ENCODE results near the gene RGS10.
"Not testable (repeated sequence)": the region's sequence is repeated elsewhere in the genome, so short reads cannot be mapped to it uniquely, and the experiment has no call there.

Gene RGS10

GRCh38 chr10:119531067-119531466 lies 11.5 kb downstream of the RGS10 start:
- H3K14ac ChIP-seq (ENCODE audit: low read length): no peak overlapping the region
- WGBS, 2 donors (ENCODE audit: extremely low coverage in 2 of 2, insufficient read length in 2 of 2, insufficient replicate concordance in 1 of 2): no CpG with 5 or more reads among the region's 1 CpG

DNA sequence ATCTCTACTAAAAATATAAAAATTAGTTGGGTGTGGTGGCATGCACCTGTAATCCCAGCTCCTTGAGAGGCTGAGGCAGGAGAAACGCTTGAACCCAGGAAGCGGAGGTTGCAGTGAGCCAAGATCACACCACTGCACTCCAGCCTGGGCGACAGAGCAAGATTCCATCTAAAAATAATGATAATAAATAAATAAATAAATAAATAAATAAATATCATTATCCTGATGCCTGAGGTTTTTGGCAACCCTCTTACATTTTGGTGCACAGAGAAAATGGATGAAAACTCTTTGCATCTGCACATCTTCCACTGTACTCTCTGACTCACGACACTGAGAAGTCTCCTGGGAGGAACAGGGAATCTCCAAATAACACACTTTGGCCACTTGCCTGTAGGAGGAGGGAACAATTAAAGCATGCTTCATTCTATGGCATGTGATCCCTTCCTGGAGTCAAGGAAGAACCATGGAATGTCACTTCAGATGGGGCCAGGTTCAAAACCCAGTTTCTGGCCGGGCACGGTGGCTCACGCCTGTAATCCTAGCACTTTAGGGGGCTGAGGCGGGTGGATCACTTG lies 13.8 kb downstream of the RGS10 start:
- not testable (repeated sequence) for H3K9ac ChIP-seq (ENCODE audit: low read depth, low read length, poor library complexity); H3K4ac ChIP-seq (ENCODE audit: low read length); H2BK15ac ChIP-seq (ENCODE audit: low read length); H4K91ac ChIP-seq (ENCODE audit: low read depth, low read length, poor library complexity); H4K8ac ChIP-seq (ENCODE audit: low read depth, low read length); DNase-seq (ENCODE audit: low spot score); H3K27ac ChIP-seq (replicated peaks; ENCODE audit: low read length); H2AFZ ChIP-seq (ENCODE audit: low read length); H3K9me3 ChIP-seq (replicated peaks in 1 of 2; ENCODE audit: control insufficient read depth in 2 of 2, insufficient read depth in 1 of 2, low read depth in 1 of 2, low read length in 2 of 2); H3K14ac ChIP-seq (ENCODE audit: low read length); H3K79me1 ChIP-seq (ENCODE audit: low read depth, low read length); H2BK5ac ChIP-seq (ENCODE audit: low read length); H3K23ac ChIP-seq (ENCODE audit: low read depth, low read length, poor library complexity); H2BK12ac ChIP-seq (ENCODE audit: low read length); H3K36me3 ChIP-seq (replicated peaks in 1 of 2; ENCODE audit: control insufficient read depth in 2 of 2, insufficient read depth in 2 of 2, low read length in 2 of 2); H2BK120ac ChIP-seq (ENCODE audit: low read depth, low read length); H3K4me2 ChIP-seq (ENCODE audit: insufficient read depth, low read length, poor library complexity, severe bottlenecking); H3K18ac ChIP-seq (ENCODE audit: low read length); H2AK5ac ChIP-seq (ENCODE audit: low read depth, low read length); H3K4me1 ChIP-seq (ENCODE audit: control insufficient read depth in 2 of 2, insufficient read depth in 1 of 2, low read depth in 1 of 2, low read length in 2 of 2); H3K4me3 ChIP-seq (ENCODE audit: low read length in 2 of 2)
- no CpG with 5 or more reads among the region's 8 CpGs for WGBS, 2 donors (ENCODE audit: extremely low coverage in 2 of 2, insufficient read length in 2 of 2, insufficient replicate concordance in 1 of 2)
- H3K27me3 ChIP-seq (ENCODE audit: control insufficient read depth in 3 of 3, insufficient read depth in 3 of 3, low read depth in 1 of 3, low read length in 3 of 3): peaks cover 0 to 16% (median 0%) of the 10 kb centered on the region in 3 experiments

More at GRCh38 chr10:119531067-119531466, 11.5 kb downstream of the RGS10 start:
- no peak overlapping the region for H3K4me3 ChIP-seq (ENCODE audit: low read length in 2 of 2)
- H2BK120ac ChIP-seq (ENCODE audit: low read depth, low read length): no peak overlapping the region
- H3K18ac ChIP-seq (ENCODE audit: low read length): no peak overlapping the region
- no peaks in the 10 kb centered on the region for H3K4me1 ChIP-seq (ENCODE audit: control insufficient read depth in 2 of 2, insufficient read depth in 1 of 2, low read depth in 1 of 2, low read length in 2 of 2)
- H4K91ac ChIP-seq (ENCODE audit: low read depth, low read length, poor library complexity): no peak overlapping the region
- no peaks in the 10 kb centered on the region for H3K36me3 ChIP-seq (replicated peaks in 1 of 2; ENCODE audit: control insufficient read depth in 2 of 2, insufficient read depth in 2 of 2, low read length in 2 of 2)
- H3K4me2 ChIP-seq (ENCODE audit: insufficient read depth, low read length, poor library complexity, severe bottlenecking): no peak overlapping the region
- H3K23ac ChIP-seq (ENCODE audit: low read depth, low read length, poor library complexity): no peak overlapping the region
- H2BK5ac ChIP-seq (ENCODE audit: low read length): no peak overlapping the region
- no peak overlapping the region for H3K4ac ChIP-seq (ENCODE audit: low read length)
- H3K27me3 ChIP-seq (ENCODE audit: control insufficient read depth in 3 of 3, insufficient read depth in 3 of 3, low read depth in 1 of 3, low read length in 3 of 3): peaks cover 0 to 16% (median 0%) of the 10 kb centered on the region in 3 experiments
- no peak overlapping the region for H4K8ac ChIP-seq (ENCODE audit: low read depth, low read length)
- H3K79me1 ChIP-seq (ENCODE audit: low read depth, low read length): no peaks in the 10 kb centered on the region
- no peak overlapping the region for H3K9ac ChIP-seq (ENCODE audit: low read depth, low read length, poor library complexity)
- H2BK12ac ChIP-seq (ENCODE audit: low read length): no peak overlapping the region
- no peak for DNase-seq (ENCODE audit: low spot score)
- no peak overlapping the region for H3K27ac ChIP-seq (replicated peaks; ENCODE audit: low read length)
- H3K9me3 ChIP-seq (replicated peaks in 1 of 2; ENCODE audit: control insufficient read depth in 2 of 2, insufficient read depth in 1 of 2, low read depth in 1 of 2, low read length in 2 of 2): no peaks in the 10 kb centered on the region
- H2AK5ac ChIP-seq (ENCODE audit: low read depth, low read length): no peak overlapping the region
- no peak overlapping the region for H2BK15ac ChIP-seq (ENCODE audit: low read length)
- no peak overlapping the region for H2AFZ ChIP-seq (ENCODE audit: low read length)

- no CpG with 5 or more reads among the region's 18 CpGs for WGBS, 2 donors (ENCODE audit: extremely low coverage in 2 of 2, insufficient read length in 2 of 2, insufficient replicate concordance in 1 of 2)
These were observed 15.6 kb downstream of the RGS10 start for GRCh38 chr10:119526621-119527592.

DNA sequence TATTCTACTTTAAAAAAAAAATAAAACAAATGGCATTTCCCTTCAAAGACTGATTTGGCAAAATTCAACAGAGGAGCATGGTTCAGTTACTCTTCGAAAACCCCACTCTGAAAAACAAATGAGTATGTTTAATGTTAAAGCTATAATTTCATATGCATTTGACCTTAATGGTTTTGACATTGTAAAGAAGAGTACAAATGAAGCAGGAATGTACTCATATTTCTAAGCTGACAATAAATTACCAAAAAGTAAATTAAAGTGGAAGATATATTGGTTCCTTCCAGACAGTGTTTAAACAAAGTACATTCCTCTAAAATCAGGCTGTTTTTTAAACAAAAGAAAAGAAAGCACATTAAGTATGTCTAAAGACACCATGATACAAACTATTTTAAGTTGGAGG lies 16.4 kb downstream of the RGS10 start:
- WGBS, 2 donors (ENCODE audit: extremely low coverage in 2 of 2, insufficient read length in 2 of 2, insufficient replicate concordance in 1 of 2): no CpG with 5 or more reads among the region's 1 CpG
- Histone ChIP-seq H3K9me3 (replicated peaks in 1 of 2; ENCODE audit: control insufficient read depth in 2 of 2, insufficient read depth in 1 of 2, low read depth in 1 of 2, low read length in 2 of 2) (no peaks in the 10 kb centered on the region), H3K14ac (ENCODE audit: low read length) (no peak overlapping the region), H2BK12ac (ENCODE audit: low read length) (no peak overlapping the region), H3K79me1 (ENCODE audit: low read depth, low read length) (no peaks in the 10 kb centered on the region), H3K27ac (replicated peaks; ENCODE audit: low read length) (no peak overlapping the region), H3K36me3 (replicated peaks in 1 of 2; ENCODE audit: control insufficient read depth in 2 of 2, insufficient read depth in 2 of 2, low read length in 2 of 2) (no peaks in the 10 kb centered on the region), H3K4me2 (ENCODE audit: insufficient read depth, low read length, poor library complexity, severe bottlenecking) (no peak overlapping the region), H2BK5ac (ENCODE audit: low read length) (no peak overlapping the region), H3K23ac (ENCODE audit: low read depth, low read length, poor library complexity) (no peak overlapping the region), H2AK5ac (ENCODE audit: low read depth, low read length) (no peak overlapping the region), H4K8ac (ENCODE audit: low read depth, low read length) (no peak overlapping the region), H2BK120ac (ENCODE audit: low read depth, low read length) (no peak overlapping the region), H3K9ac (ENCODE audit: low read depth, low read length, poor library complexity) (no peak overlapping the region), H3K4ac (ENCODE audit: low read length) (no peak overlapping the region), H3K4me3 (ENCODE audit: low read length in 2 of 2) (no peak overlapping the region), H3K18ac (ENCODE audit: low read length) (no peak overlapping the region), H3K4me1 (ENCODE audit: control insufficient read depth in 2 of 2, insufficient read depth in 1 of 2, low read depth in 1 of 2, low read length in 2 of 2) (no peaks in the 10 kb centered on the region), H2AFZ (ENCODE audit: low read length) (no peak overlapping the region), H2BK15ac (ENCODE audit: low read length) (no peak overlapping the region), H4K91ac (ENCODE audit: low read depth, low read length, poor library complexity) (no peak overlapping the region), H3K27me3 (ENCODE audit: control insufficient read depth in 3 of 3, insufficient read depth in 3 of 3, low read depth in 1 of 3, low read length in 3 of 3) (peaks cover 0 to 14% (median 0%) of the 10 kb centered on the region in 3 experiments)
- no peak for DNase-seq (ENCODE audit: low spot score)

More at GRCh38 chr10:119526621-119527592, 15.6 kb downstream of the RGS10 start:
- Histone ChIP-seq H2BK120ac (ENCODE audit: low read depth, low read length) (no peak overlapping the region), H3K23ac (ENCODE audit: low read depth, low read length, poor library complexity) (no peak overlapping the region), H2BK15ac (ENCODE audit: low read length) (no peak overlapping the region), H3K27me3 (ENCODE audit: control insufficient read depth in 3 of 3, insufficient read depth in 3 of 3, low read depth in 1 of 3, low read length in 3 of 3) (peaks cover 0 to 16% (median 0%) of the 10 kb centered on the region in 3 experiments), H2AFZ (ENCODE audit: low read length) (no peak overlapping the region), H2BK5ac (ENCODE audit: low read length) (no peak overlapping the region), H3K9ac (ENCODE audit: low read depth, low read length, poor library complexity) (no peak overlapping the region), H3K79me1 (ENCODE audit: low read depth, low read length) (no peaks in the 10 kb centered on the region), H3K4me2 (ENCODE audit: insufficient read depth, low read length, poor library complexity, severe bottlenecking) (no peak overlapping the region), H3K9me3 (replicated peaks in 1 of 2; ENCODE audit: control insufficient read depth in 2 of 2, insufficient read depth in 1 of 2, low read depth in 1 of 2, low read length in 2 of 2) (no peaks in the 10 kb centered on the region), H3K27ac (replicated peaks; ENCODE audit: low read length) (no peak overlapping the region), H4K91ac (ENCODE audit: low read depth, low read length, poor library complexity) (no peak overlapping the region), H3K4me1 (ENCODE audit: control insufficient read depth in 2 of 2, insufficient read depth in 1 of 2, low read depth in 1 of 2, low read length in 2 of 2) (no peaks in the 10 kb centered on the region), H3K14ac (ENCODE audit: low read length) (no peak overlapping the region), H3K4me3 (ENCODE audit: low read length in 2 of 2) (no peak overlapping the region), H3K4ac (ENCODE audit: low read length) (no peak overlapping the region), H2AK5ac (ENCODE audit: low read depth, low read length) (no peak overlapping the region), H3K18ac (ENCODE audit: low read length) (no peak overlapping the region), H2BK12ac (ENCODE audit: low read length) (no peak overlapping the region), H3K36me3 (replicated peaks in 1 of 2; ENCODE audit: control insufficient read depth in 2 of 2, insufficient read depth in 2 of 2, low read length in 2 of 2) (no peaks in the 10 kb centered on the region), H4K8ac (ENCODE audit: low read depth, low read length) (no peak overlapping the region)
- no peak for DNase-seq (ENCODE audit: low spot score)

Data from neuronal stem cell (in vitro differentiated cells).